GM23248 (cell line): ENCODE results near the gene TRAPPC11.

ENCODE experiments used
- EZH2 ChIP-seq: fragments of 200-600 bp; sonication (generic); IDR thresholded peaks from 2 replicates; pipeline ENCODE4 v1.6.1; 2018; ENCODE audit warnings: antibody characterized with exemption, mild to moderate bottlenecking; ENCODE audit not compliant: insufficient read depth, poor library complexity, severe bottlenecking
- EZH2phosphoT487 ChIP-seq: fragments of 200-600 bp; sonication (generic); IDR thresholded peaks from 2 replicates; pipeline ENCODE4 v1.6.1; 2018; ENCODE audit warnings: antibody characterized with exemption, moderate library complexity, mild to moderate bottlenecking, low read depth; ENCODE audit not compliant: insufficient read depth

DNA sequence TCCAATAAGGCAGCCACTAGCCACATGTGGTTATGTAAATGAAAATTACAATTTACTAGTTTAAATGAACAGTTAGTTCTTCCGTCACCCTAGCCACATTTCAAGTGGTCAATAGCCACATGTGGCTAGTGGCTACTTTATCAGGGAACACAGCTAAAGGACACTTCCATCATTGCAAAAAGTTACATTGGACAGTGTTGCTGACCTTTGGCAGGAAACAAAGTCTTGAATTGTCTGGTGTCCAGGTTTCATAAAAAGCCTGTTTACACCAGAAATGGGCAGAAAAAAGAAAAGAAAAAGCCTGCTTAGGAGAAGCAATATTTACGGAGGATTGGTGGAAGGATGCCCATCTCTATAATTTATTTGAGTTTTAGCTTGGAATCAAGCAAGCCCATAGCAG, 38.7 kb upstream of the TRAPPC11 start:
- no peak for TF ChIP-seq EZH2
- no peak for TF ChIP-seq EZH2phosphoT487
